ENCODE results near the gene NUDT3.

GRCh38 chr6:34315780-34316179, 76.7 kb downstream of the NUDT3 start:
- TF ChIP-seq CTCF (IDR thresholded peaks at IDR 0.05) (no peak), POLR2A (IDR thresholded peaks at IDR 0.05) (no peak)

All from ovary (tissue), 3 donors.